GM18858 (cell line): ENCODE data around the gene PDE8A.

Experiments
- ATAC-seq: cut with Tn5 transposase; IDR thresholded peaks from one replicate; pipeline ENCODE4 v1.9.1; 2021; ENCODE audit not compliant: unreplicated experiment

PDE8A gene, protein sequence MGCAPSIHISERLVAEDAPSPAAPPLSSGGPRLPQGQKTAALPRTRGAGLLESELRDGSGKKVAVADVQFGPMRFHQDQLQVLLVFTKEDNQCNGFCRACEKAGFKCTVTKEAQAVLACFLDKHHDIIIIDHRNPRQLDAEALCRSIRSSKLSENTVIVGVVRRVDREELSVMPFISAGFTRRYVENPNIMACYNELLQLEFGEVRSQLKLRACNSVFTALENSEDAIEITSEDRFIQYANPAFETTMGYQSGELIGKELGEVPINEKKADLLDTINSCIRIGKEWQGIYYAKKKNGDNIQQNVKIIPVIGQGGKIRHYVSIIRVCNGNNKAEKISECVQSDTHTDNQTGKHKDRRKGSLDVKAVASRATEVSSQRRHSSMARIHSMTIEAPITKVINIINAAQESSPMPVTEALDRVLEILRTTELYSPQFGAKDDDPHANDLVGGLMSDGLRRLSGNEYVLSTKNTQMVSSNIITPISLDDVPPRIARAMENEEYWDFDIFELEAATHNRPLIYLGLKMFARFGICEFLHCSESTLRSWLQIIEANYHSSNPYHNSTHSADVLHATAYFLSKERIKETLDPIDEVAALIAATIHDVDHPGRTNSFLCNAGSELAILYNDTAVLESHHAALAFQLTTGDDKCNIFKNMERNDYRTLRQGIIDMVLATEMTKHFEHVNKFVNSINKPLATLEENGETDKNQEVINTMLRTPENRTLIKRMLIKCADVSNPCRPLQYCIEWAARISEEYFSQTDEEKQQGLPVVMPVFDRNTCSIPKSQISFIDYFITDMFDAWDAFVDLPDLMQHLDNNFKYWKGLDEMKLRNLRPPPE

DNA sequence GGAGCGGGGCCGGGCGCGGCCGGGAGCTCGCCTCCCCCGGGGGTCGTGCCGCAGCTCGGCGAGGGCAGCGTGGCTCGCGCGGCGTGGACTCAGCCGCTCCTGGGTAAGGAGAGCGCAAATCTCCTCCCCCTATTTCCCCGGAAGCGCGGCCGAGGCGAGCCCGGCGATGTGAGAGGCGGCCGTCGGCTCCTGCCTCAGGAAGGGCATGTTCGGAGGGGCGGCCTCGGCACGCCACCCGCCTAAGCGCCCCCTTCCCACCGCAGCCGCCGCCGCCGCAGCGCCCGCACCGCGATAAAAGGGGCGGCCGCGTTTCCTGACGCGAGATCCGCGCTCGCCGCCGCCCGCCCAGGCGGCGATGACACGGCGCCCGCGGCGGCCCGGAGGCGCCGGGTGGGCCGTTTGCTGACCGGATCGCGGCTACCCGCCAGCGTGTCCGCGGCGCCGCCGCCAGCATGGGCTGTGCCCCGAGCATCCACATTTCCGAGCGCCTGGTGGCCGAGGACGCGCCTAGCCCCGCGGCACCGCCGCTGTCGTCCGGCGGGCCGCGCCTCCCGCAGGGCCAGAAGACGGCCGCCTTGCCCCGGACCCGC is at the start of gene PDE8A:
Gene PDE8A (plus strand): TSS at position 146 of the 590 bp plus-strand sequence. CDS start 307 bp downstream, at position 453.
- ATAC-seq: peak; percentile 11

DNA sequence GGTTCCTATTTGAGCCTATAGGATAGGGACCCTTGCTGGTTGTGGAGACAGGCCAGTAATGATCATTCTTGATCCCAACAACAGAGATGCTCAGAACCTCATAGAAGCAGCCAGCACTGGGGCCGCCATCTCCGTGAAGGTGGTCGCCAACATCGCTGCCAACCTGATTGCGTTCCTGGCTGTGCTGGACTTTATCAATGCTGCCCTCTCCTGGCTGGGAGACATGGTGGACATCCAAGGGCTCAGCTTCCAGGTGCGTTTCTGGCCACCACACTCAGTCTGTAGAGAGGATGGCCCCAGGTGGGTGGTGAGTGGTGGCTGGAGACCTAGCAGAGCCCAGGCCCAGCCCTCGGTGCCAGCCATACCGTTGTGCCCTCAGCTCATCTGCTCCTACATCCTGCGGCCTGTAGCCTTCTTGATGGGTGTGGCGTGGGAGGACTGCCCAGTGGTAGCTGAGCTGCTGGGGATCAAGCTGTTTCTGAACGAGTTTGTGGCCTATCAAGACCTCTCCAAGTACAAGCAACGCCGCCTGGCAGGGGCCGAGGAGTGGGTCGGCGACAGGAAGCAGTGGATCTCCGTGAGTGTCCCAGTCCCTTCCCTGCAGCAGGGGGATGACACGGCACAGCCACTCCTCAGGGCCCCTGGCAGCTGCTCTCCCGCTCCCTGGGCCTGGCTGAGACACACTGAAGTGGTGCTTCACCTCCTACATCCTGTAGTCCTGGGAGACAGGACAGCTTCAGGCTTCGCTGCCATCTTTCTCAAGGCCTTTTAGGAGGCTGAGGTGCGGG is 46.5 kb upstream of the PDE8A start:
- no peak for ATAC-seq

DNA sequence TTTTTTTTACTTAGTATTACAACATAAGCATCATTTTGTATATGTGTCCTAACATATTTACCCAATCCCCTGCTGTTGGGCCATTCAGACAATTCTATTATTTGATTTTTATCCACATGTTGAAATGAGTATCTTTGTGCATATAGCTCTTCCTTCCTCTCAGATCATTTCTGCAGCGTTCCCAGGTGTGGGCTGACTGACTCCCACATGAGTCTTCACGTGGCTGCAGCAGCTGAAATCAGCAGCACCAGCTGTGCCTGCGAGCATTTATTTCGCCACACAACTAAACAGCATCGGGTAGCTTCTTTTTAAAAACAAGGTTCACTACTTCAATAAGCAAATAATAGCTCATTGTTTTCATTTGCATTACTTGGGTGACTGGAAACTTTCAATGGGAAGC is 44.5 kb upstream of the PDE8A start:
- no peak for ATAC-seq

DNA sequence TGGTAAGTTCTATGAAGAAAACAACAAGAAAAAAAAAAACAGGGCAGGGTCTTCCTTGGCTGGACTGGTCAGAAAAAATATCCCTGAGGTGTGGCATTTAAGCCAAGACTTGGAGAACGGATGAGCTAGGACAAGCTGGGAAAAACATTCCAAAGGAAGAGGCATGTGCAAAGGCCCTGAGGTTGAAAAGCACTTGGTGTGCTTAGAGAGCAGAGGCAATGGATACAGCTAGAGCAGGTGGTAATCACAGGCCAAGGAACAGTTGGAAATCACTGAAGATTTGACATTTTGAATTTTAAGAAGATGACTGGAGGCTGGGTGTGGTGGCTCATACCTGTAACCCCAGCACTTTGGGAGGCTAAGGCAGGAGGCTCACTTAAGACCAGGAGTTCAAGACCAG is 42.9 kb upstream of the PDE8A start:
- no peak for ATAC-seq

DNA sequence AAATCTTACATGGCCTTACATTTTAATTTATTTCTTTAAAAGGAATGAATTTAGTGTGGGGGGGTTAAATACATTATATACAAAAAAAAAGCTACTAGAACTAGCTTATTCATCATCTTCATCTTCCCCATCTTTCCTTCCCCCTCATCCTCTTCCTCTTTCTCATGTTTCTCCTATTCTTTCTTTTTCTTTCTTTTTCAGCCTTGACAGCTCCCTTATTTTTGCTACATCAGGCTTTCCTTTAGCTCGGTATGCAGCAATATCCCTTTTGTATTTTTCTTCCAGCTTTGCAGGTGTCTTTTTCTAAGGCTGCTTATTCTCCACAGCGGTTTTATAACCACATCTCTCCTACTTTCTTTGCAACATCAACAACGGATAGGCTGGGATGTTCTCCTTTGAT is 41.3 kb upstream of the PDE8A start:
- no peak for ATAC-seq

DNA sequence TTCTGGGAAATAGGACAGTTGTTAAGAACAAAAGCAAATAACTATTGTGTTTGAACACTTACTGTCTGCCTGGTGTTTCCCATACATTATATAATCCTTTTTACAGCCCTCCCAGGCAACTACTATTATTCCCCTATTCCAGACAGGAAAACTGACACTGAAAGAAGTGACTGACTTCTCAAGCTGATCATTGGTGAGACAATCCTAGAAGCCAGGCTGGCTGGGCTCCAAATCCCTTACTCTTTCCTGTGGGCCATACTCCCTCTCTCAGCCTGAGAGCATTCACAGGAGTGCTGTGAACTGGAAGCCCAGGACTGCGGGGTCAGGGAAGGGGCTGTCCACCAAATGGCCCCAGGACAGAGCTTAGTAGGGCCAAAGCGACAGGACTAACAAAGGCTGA is 39.2 kb upstream of the PDE8A start:
- no peak for ATAC-seq

DNA sequence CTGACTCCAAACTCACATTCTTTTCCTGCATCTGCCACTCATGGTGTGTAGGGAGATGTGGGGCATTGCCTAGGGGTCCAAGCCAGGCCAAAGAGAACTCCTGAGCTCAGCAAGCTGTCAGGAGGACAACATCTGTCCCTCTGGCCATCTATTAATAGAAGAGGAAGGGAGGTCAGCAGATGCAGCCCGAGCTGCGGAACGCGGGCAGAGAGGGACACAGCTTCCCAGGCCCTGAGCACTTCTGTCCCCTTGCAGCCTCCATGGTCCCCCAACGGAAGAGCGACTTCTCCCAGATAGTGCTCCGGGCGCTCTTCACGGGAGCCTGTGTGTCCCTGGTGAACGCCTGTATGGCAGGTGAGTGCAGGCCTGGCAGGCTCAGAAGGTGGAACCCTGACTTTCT is 37.3 kb upstream of the PDE8A start:
- ATAC-seq: no peak

DNA sequence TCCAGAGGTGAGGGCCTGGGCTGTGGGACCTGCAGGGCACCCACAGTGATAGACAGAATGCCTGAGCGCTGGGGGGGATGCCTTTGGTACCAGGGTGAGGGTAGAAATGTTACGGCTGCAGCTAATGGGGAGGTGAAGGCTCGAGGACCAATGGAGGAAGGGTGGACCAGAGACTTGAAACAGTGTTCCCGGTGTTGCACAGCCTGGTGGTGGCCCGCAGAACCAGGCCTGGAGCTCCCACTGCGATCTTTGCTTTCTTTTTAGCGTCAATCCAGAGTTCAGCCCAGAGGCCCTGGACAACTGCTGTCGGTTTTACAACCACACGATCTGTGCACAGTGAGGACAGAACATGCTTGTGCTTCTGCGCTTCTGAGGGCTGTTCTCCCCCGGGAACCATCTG is 36.8 kb upstream of the PDE8A start:
- ATAC-seq: no peak

DNA sequence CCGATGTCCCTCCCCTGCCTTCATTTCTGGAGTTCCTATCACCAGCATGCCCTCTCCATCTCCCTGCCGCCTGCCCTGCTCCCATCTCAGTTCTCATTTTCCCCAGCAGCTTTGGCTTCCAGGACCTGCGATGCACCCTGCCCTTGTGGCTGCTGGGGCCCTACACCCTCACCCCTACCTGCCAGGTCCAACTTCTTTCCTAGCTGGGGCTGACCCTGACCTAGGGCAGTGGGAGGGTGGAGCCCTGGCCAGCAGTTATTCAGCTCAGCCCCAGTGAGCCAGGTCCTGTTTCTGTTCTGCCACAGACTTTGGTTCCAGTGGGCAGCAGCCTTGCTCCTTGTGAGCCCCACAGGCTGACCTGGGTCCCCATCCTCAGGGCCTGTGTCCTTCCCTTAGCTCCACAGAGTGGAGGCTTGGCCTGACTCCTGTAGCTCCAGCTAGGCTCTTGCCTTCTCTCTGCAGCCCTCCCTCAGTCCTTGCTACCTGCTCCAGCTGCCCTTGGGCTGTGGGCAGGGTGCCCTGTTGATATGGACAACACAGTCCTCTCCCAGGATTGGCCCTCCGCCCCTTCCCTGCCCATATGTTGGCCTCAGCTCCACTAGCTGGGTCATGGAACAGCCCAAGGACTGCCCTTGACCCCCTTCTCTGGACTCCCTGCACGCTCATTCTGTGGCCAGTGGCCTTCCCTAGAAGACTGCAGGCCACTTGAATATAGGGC is 34.7 kb upstream of the PDE8A start:
- ATAC-seq: no peak

DNA sequence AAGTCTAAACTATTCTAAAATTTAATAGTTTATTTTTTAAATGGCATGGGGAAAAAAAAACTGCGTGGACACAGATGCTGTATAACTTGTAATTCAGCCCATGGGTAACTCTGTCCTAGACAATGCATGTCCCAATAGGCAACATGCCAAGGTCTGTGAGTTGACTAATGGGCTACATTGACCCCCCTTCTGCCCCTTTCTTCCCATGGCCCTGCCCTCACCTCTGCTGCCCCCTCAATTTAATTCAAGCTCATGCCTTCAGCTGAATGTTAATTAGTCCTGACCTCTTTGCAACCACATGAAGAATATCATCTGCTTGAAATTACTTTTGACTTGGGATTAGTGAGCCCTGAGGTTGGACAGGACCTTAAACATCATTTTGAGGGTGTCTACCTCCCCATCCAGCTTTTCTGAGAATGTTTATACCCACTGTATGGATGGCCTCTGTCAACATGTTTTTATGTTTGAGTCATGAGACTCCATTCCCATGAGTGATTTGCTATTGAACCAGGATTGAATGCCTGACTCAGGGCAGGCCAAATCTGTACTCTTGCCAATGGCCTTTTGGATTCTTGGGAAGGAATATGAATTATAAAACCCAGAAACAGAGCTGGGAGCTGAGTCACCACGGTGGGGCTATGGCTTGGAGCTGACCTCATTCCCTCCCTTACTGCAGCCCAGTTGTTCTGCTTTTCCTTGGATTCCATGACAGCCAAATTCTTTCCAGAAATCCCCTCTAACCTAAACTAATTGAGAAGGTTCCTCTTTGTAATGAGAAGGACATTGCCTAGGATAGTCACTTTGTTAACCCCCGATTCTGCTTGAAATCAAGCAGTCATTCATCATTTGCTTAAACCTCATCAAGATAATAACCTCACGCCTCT is 33.5 kb upstream of the PDE8A start:
- no peak for ATAC-seq

DNA sequence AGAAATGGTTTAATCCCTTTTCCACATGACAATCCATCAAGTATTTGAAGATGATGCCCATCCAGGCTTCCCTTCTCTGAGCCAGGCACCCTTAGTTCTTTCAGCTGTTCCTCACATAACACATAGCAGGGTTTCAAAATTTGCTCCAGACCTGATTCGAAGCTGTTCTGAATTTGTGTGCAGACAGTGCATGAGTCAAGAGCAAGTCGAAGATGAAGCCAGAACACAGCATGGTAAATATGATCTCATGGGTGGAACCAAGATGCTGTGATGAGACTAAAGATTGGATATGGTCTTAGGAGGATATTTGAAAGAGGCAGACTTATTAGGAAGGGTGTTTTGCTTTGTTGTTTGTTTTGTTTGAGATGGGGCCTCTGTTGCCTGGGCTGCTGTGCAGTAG is 32.6 kb upstream of the PDE8A start:
- ATAC-seq: no peak

DNA sequence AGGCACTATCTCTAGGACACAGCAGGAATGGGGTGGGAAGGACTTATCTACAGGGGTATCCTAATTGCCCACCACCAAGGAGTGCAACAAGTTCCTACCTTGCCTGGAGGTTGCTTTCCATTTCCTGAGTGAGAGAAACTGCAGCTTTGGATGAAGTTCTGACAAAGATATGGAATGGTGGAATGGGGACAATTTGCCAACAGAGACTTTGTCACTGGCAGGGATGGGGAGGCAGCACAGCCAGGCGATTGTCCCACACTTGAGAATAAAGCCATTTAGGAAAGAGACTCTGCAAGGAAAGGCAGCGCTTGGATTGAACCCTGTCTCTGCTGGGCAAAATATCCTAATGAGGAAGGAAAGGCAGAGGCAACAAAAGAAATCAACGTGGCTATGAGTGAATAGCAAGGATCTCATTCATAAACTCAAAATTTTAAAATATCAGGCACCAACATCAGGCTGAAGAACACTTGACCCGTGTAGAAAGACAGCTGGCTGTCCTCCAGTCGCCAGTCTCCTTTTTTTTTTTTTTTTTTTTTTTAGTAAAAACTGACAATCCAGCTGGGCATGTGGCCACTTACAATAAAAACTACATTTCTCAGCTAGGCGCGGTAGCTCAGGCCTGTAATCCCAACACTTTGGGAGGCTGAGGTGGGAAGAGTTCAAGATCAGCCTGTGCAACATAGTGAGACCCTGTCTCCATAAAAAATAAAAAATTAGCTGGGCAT is 31.6 kb upstream of the PDE8A start:
- ATAC-seq: no peak

DNA sequence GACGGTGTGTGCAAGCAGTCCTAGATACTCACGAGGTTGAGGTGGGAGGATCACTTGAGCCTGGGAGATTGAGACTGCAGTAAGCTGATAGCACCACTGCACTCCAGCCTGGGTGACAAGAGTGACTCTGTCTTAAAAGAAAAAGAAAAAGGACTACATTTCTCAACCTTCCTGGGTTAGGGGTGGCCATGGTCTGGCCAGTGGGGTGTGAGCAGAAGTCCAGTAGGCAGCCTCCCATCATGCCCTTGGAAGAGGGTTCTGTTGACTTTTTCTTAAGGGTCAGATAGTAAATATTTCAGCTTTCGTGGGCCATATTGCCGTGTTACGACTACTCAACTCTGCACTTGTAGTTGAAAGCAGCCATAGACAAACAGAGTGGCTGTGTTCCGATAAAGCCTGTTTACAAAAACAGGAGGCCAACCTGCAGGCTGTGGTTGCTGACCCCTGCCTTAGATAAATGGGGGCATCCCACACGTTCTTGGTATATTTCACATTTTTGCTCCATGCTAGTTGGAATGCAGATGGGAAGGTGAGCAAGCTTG is 31.0 kb upstream of the PDE8A start:
- ATAC-seq: no peak

DNA sequence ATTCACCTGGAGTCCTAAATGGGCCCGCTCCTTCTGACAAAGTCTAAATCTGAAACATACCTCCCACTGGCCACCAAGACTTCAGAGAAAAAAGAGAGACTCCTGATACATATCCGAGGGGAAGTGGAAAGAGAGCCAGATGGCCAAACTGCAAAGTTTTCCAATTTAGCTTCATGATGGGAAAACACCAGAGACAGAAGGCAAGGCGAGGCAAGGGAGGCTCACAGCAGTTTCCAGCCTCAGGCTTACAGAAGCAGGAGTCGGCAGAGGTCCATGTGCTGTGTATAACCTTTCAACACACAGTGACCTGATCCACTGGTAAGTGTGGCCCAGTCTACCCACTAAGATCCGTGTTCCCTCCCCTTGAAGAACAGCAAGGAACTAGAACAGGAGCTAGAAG is 29.9 kb upstream of the PDE8A start:
- no peak for ATAC-seq

DNA sequence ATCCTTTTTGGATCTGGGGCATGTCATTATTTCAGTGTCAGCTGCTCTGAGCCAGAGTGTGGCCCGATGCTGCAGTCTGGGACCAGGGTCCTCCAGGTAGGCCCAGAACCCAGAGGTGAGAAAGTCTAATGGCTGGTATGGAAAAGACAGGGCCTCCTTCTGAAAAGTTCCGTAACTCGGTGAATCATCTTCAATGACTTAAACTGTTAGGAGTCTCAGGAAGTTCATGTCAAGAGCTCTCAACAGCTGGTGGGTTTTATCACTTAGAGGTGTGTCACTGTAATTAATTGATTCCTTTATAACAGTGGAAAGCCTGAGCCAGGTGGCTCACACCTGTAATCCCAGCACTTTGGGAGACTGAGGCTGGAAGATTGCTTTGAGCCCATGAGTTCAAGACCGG is 28.5 kb upstream of the PDE8A start:
- no peak for ATAC-seq

DNA sequence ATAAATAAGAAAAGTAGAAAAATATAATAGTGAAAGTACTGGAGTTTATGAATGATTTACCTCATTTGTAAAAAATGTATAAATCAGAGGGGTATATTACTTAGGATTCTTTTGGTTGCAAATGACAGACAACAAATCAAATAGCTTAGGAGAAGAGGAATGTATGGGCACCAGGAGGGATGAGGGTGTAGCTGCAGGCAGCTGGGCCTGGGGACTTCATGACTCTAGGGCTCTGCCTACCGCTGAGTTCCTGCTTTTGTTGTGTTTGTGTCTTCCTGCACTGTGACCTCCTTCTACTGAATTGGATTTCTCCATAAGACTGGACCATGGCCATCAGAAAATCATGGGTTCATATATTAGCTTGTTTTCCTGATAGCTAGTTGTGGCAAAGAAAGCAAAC is 27.9 kb upstream of the PDE8A start:
- no peak for ATAC-seq

DNA sequence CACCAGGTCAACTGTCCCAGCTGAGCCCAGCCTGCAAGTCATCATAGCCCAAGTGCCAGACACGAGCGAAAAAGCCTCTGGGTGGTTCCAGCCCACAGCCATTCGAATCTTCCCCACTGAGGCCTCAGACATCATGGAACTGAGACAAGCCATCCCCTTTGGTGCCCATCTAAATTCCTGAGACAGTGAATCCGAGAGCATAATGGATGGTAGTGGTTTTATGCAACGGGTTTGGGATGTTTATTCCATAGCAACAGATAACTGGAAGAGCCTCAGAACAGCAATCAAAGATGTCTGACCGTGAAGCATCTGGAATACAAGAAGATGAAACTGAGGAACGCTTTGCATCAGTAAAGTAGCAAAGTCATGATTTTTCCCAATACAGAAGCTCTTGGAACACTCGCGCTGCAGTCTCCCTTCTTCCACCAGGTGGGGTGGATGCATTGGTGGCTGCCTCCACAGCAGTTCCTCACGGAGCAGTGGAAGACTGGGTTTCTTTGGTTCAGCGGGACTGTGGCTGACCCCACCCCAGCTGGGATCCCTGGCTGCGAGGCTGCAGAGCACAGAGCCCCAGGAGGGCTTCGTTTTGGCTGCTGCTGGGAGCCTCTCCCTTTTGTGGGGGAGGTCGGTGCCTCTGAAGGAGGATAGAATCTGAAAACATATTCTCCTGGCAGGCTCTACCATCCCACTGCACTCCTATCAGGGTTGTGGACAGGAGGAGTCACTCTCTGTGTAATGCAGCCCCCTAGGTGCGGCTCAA is 26.4 kb upstream of the PDE8A start:
- no peak for ATAC-seq

DNA sequence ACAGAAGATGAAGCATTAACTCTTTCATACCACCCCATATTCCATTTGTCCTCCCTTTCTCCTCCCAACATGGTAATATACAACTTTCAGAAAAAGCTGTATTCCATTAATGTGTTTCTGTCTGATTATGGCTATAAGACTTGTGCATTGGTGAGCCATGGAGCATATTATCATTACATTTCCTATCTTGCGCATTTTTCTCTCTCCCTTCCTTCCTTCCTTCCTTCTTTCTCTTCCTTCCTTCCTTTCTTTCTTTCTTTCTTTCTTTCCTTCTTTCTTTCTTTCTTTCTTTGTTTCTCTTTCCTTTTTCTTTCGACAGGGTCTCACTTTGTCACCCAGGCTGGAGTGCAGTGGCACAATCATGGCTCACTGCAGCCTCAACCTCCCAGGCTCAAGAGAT is 25.5 kb upstream of the PDE8A start:
- no peak for ATAC-seq
